ENCODE results near the gene POU2AF1.

The POU2AF1 gene

DNA sequence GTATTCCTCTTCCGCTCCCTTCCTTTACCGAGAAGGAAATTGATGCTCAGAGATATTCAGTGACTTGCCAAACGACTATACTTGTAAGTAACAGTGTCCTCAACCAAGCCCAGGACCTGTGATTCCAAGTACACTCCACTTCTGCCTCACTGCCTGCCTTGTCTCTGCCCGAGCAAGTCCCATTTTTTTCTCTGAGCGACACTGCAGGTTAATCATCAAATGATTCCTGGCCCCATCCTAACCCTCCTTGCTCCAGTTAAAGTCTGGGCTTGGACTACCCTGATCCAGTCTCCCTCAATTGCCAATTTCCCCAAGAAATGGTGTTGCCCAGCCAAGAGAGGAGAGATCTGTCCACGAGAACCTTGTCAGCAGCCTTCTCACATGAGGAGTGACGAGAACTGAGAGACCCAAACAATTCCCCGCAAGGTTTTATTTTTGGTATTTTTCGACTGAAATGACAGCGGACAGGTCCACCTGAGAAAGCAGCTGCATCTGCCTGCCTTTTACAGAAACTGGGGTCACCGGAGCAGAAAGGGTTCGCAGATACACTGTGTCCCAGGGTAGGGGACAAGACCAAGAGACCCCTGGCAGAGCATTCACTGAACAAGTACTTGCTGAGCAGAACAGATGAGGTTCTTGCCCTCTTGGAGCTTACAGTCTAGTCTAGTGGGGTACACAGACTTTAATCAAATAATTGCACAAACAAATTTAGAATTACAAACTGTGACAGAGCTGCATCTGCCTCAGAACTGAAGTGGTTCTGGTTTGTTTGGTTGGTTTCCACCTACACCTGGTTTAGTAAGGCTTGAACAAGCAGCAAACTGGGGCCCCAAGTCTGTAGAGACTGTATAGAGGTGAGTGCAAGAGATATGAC lies 11.4 kb downstream of the POU2AF1 start:
- H3K36me3 ChIP-seq (ENCODE audit: control insufficient read depth, insufficient read depth, low read length): no peaks in the 10 kb centered on the region
- no peak overlapping the region for H3K9ac ChIP-seq (ENCODE audit: low read length)
- no peak overlapping the region for H3K4me3 ChIP-seq (ENCODE audit: low read depth, low read length)
- H3K27ac ChIP-seq (ENCODE audit: low read depth, low read length): no peak overlapping the region
- H3K4me1 ChIP-seq (ENCODE audit: control insufficient read depth, insufficient read depth, low read length): no peaks in the 10 kb centered on the region
- no peaks in the 10 kb centered on the region for H3K9me3 ChIP-seq (ENCODE audit: control insufficient read depth, insufficient read depth, low read depth, low read length)
- H3K27me3 ChIP-seq (ENCODE audit: control insufficient read depth, insufficient read depth, low read length): no peaks in the 10 kb centered on the region

DNA sequence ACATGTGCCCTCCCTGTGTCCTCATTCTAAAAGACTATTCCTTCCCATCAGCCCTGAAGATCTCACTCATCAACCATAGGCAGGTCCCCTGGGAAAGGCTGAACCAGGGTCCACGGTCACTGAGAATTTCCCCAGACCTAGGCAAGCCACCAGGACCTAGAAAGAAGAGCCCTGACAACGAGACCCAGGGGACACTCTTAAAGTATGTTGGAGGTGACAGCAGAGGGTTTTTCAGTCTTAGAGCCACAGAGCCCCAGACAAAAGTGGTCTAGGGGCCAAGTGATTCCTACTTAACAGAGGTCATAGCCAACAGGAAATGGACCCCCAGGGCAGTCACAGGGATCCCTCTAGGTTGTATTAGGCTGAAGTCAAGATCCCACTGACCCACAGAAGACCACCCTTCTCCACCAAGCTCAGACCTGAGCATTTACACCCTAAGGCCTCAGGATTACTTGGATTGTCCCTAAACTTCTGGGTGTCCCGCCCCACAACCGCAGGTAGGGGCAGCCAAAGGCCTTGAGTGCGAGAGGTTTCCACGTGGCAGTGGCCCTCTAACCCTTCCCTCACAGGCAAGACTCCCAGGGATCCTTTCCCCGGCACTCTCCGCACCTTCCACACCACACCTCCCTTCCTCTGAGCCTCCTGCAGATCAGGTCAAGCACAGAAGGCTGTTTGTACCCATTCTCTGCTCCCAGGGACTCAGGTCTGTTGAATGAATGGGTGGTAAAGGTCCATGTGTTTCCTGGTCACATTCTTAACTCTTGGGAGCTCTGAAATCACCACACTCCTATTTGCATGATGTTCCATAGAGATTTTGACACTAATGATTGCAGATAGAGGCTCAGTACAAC lies 12.3 kb downstream of the POU2AF1 start:
- Histone ChIP-seq H3K9me3 (ENCODE audit: control insufficient read depth, insufficient read depth, low read depth, low read length) (no peaks in the 10 kb centered on the region), H3K27me3 (ENCODE audit: control insufficient read depth, insufficient read depth, low read length) (no peaks in the 10 kb centered on the region), H3K4me3 (ENCODE audit: low read depth, low read length) (no peak overlapping the region), H3K27ac (ENCODE audit: low read depth, low read length) (no peak overlapping the region), H3K36me3 (ENCODE audit: control insufficient read depth, insufficient read depth, low read length) (no peaks in the 10 kb centered on the region), H3K4me1 (ENCODE audit: control insufficient read depth, insufficient read depth, low read length) (no peaks in the 10 kb centered on the region), H3K9ac (ENCODE audit: low read length) (no peak overlapping the region)

DNA sequence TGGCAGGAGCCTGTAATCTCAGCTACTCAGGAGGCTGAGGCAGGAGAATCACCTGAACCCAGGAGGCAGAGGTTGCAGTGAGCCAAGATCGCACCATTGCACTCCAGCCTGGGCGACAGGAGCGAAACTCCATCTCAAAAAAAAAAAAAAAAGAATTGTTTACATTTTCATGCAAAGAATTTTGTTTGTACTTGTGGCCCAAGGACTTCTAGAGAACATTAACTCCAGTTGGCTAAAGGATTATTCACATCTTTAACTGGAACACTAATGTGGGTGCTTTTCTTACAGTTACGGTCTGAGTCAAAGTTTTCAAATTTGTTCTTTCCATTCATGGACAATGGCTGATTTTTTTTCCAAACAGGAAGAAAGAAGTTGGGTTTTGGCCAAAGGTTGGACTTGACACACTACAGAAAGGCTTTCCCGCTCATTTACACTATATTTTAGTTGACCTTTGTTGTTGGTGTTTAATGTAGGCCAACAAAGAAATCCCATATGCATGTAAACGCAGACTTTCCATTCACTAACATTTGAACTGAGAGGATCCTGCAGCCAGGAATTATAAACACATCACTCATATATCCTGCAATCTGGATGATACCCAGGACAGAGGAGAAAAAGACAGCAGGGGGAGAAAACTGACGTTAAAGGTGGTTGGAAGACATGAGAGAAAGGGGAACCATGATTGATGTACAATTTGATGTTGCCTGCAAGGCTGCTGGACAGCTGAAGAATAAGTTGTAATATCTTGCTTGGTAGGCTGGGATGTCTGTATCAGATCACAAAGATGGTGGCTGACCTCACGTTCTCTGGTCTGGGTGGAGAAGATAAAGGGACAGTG lies 13.1 kb downstream of the POU2AF1 start:
- Histone ChIP-seq H3K27ac (ENCODE audit: low read depth, low read length) (no peak overlapping the region), H3K4me1 (ENCODE audit: control insufficient read depth, insufficient read depth, low read length) (no peaks in the 10 kb centered on the region), H3K9me3 (ENCODE audit: control insufficient read depth, insufficient read depth, low read depth, low read length) (no peaks in the 10 kb centered on the region), H3K9ac (ENCODE audit: low read length) (no peak overlapping the region), H3K4me3 (ENCODE audit: low read depth, low read length) (no peak overlapping the region), H3K36me3 (ENCODE audit: control insufficient read depth, insufficient read depth, low read length) (no peaks in the 10 kb centered on the region), H3K27me3 (ENCODE audit: control insufficient read depth, insufficient read depth, low read length) (no peaks in the 10 kb centered on the region)

DNA sequence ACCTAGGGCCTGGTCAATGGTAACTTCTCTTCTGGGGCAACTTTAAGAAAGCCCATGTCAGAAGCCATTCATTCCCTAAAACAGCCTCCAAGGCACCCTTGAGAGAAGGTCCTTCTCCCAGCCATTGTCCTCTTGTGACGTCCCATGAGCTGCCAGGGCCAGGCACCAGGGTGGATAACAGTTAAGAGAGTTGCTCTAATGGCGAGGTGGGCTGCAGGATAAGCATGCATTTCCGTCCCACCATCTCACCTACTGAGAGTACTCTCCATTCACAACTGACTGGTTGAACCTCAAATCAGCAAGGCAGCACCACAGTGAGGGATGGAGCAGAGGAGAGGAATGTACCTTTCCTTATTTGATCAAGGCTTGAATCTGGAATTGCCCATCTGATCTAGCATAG lies 14.6 kb downstream of the POU2AF1 start:
- H3K27ac ChIP-seq (ENCODE audit: low read depth, low read length): no peak overlapping the region
- no peaks in the 10 kb centered on the region for H3K4me1 ChIP-seq (ENCODE audit: control insufficient read depth, insufficient read depth, low read length)
- H3K27me3 ChIP-seq (ENCODE audit: control insufficient read depth, insufficient read depth, low read length): no peaks in the 10 kb centered on the region
- H3K9ac ChIP-seq (ENCODE audit: low read length): no peak overlapping the region
- H3K36me3 ChIP-seq (ENCODE audit: control insufficient read depth, insufficient read depth, low read length): no peaks in the 10 kb centered on the region
- H3K4me3 ChIP-seq (ENCODE audit: low read depth, low read length): no peak overlapping the region
- no peaks in the 10 kb centered on the region for H3K9me3 ChIP-seq (ENCODE audit: control insufficient read depth, insufficient read depth, low read depth, low read length)

DNA sequence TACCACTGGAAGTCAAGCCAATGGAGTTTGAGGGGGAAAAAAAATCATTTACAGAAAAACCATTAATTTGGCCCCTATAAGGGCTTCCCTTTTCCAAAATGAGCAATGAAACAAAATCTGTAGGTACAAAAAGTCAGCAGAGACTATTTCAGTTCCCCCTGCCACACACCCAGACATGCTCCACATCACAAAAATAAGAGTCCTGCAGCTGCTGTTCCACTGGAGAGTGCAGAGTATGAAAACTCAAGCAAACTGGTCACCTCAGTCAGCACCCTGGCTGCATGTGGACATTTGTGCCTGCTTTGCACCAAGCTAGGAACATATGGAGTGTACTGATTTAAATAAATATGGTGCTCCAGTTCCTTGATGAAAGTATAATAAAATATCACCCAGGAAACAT lies 15.1 kb downstream of the POU2AF1 start:
- Histone ChIP-seq H3K9ac (ENCODE audit: low read length) (no peak overlapping the region), H3K36me3 (ENCODE audit: control insufficient read depth, insufficient read depth, low read length) (no peaks in the 10 kb centered on the region), H3K4me3 (ENCODE audit: low read depth, low read length) (no peak overlapping the region), H3K4me1 (ENCODE audit: control insufficient read depth, insufficient read depth, low read length) (no peaks in the 10 kb centered on the region), H3K27ac (ENCODE audit: low read depth, low read length) (no peak overlapping the region), H3K27me3 (ENCODE audit: control insufficient read depth, insufficient read depth, low read length) (no peaks in the 10 kb centered on the region), H3K9me3 (ENCODE audit: control insufficient read depth, insufficient read depth, low read depth, low read length) (no peaks in the 10 kb centered on the region)

DNA sequence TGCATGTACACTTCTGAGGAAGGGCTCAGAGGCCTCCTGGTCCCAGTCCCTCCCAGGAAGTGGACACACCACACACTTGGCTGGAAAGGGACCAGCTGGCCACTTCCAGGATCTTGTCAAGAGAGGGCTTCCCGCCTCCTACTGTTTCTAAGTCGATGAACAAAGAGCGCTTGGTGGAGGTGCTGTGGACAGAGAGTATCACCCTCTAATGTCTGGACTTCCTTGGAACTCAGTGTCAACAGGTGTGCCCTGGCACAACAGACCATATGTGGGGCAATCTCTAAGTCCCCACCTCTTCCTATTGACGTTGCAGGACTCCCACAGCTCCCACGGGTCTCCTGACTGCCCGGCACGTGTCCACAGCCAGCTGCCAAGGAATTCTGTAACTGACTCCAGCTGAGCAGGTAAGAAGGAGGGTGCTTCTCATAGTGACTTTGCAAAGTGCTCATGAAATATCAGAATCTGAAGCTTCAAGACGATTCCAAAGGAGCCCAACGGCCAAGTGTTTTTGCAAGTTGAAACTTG lies 16.1 kb downstream of the POU2AF1 start:
- H3K27ac ChIP-seq (ENCODE audit: low read depth, low read length): no peak overlapping the region
- no peaks in the 10 kb centered on the region for H3K9me3 ChIP-seq (ENCODE audit: control insufficient read depth, insufficient read depth, low read depth, low read length)
- no peaks in the 10 kb centered on the region for H3K4me1 ChIP-seq (ENCODE audit: control insufficient read depth, insufficient read depth, low read length)
- H3K27me3 ChIP-seq (ENCODE audit: control insufficient read depth, insufficient read depth, low read length): no peaks in the 10 kb centered on the region
- no peak overlapping the region for H3K4me3 ChIP-seq (ENCODE audit: low read depth, low read length)
- no peaks in the 10 kb centered on the region for H3K36me3 ChIP-seq (ENCODE audit: control insufficient read depth, insufficient read depth, low read length)
- H3K9ac ChIP-seq (ENCODE audit: low read length): no peak overlapping the region

DNA sequence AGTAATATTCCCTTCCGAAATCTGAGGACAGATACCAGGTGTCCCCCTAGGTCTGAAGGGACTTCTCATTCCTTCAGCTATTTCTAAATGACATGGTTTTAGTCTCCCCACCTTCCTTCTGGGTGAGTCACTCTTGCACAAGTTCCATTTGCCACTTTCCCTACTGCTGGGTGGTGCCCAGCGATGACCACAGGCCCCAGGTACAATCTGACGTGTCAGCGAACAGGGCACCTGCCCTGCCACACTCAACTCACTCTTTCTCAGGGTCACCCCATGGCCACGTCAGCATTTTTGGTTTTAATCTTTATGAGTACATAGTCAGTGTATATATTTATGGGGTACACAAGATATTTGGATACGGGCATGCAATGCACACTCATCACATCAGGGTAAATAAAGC lies 17.2 kb downstream of the POU2AF1 start:
- Histone ChIP-seq H3K4me3 (ENCODE audit: low read depth, low read length) (no peak overlapping the region), H3K9me3 (ENCODE audit: control insufficient read depth, insufficient read depth, low read depth, low read length) (no peaks in the 10 kb centered on the region), H3K27me3 (ENCODE audit: control insufficient read depth, insufficient read depth, low read length) (no peaks in the 10 kb centered on the region), H3K36me3 (ENCODE audit: control insufficient read depth, insufficient read depth, low read length) (no peaks in the 10 kb centered on the region), H3K4me1 (ENCODE audit: control insufficient read depth, insufficient read depth, low read length) (no peaks in the 10 kb centered on the region), H3K27ac (ENCODE audit: low read depth, low read length) (no peak overlapping the region), H3K9ac (ENCODE audit: low read length) (no peak overlapping the region)

DNA sequence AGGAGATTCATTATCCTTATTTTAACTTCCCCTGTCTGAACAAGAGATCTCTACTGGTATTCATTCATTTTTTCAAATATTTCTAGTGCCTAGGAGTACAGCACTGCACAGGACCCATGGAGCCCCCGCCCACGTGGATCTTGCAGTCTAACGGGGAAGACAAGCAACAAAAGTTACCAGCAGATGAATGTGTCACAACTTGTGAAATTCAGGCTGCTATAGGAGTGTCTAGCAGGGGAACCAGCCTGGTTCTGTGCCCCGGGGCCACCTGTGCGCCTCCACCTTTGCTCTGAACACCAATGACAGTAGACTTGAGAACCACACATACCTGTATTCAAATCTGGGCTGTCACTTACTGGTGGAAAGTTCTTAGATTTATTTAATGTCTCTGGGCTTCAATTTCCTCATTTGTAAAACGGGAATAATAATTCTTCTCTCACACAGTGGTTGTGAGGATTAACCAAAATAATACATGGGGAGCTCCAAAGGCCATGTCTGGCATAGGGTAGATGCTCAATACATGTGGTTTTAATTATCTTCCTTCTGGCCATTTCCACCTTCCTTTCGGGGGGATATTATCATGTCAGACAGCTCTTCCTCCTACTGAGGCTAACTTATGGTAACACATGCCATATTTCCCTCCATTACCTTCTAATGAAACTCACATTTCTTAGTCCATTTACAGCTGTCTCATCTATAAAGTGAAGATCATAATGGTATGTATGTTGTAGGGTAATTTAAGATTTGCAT lies 17.8 kb downstream of the POU2AF1 start:
- Histone ChIP-seq H3K9ac (ENCODE audit: low read length) (no peak overlapping the region), H3K36me3 (ENCODE audit: control insufficient read depth, insufficient read depth, low read length) (no peaks in the 10 kb centered on the region), H3K4me1 (ENCODE audit: control insufficient read depth, insufficient read depth, low read length) (no peaks in the 10 kb centered on the region), H3K27ac (ENCODE audit: low read depth, low read length) (no peak overlapping the region), H3K27me3 (ENCODE audit: control insufficient read depth, insufficient read depth, low read length) (no peaks in the 10 kb centered on the region), H3K4me3 (ENCODE audit: low read depth, low read length) (no peak overlapping the region), H3K9me3 (ENCODE audit: control insufficient read depth, insufficient read depth, low read depth, low read length) (no peaks in the 10 kb centered on the region)

DNA sequence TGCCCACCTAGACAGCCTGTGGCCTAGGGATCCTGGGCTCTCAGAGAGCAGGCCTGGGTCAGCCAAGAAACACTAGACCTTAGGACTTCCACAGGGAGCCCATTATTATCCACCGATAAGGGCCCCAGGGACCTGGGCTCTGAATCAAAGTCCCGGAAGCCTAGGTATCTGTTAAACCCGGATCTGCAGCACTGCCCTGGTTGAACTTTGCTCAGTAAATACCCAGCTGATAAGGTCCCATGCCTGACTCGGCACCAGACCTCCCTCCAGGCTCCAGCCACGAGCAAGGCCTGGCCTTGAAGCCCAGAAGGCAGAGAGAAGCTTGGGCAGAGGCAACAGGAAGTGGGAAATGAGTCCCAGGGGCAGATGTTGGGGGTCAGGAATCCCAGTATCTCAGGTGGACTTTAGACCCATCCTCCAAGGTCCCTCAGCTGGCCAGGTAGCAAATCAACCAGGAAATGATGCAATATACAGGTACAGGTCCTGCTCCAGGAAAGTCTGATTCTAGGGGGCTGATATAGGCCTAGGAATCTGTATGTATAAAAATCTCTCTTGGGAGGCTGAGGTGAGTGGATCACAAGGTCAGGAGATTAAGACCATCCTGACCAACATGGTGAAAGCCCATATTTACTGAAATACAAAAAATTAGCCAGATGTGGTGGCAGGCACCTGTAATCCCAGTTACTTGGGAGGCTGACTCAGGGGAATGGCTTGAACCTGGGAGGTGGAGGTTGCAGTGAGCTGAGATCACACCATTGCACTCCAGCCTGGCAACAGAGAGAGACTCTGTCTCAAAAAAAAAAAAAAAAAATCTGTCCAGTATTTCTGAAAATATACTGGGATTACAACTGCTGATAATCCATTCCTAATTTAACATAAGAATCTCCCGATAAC lies 18.7 kb downstream of the POU2AF1 start:
- no peak overlapping the region for H3K27ac ChIP-seq (ENCODE audit: low read depth, low read length)
- H3K4me3 ChIP-seq (ENCODE audit: low read depth, low read length): no peak overlapping the region
- no peaks in the 10 kb centered on the region for H3K27me3 ChIP-seq (ENCODE audit: control insufficient read depth, insufficient read depth, low read length)
- H3K4me1 ChIP-seq (ENCODE audit: control insufficient read depth, insufficient read depth, low read length): no peaks in the 10 kb centered on the region
- H3K9me3 ChIP-seq (ENCODE audit: control insufficient read depth, insufficient read depth, low read depth, low read length): no peaks in the 10 kb centered on the region
- no peaks in the 10 kb centered on the region for H3K36me3 ChIP-seq (ENCODE audit: control insufficient read depth, insufficient read depth, low read length)
- no peak overlapping the region for H3K9ac ChIP-seq (ENCODE audit: low read length)
